Neural cell (in vitro differentiated cells): Measurements from ENCODE around the gene YDJC. TPM values are rescaled to one million over a fixed set of nuclear protein-coding genes. Genes with fewer than 3 reads are reported as not detected.
A peak's percentile ranks its signal among the peaks of the same experiment; 100 is the strongest.

ENCODE experiments used
- H2AFZ ChIP-seq: fragments of 200-600, 300-800 bp; sonication (generic), shearing (Covaris generic); 2 replicates; pipeline ENCODE4 v1.6.0; 2014; ENCODE audit warnings: low read depth, mild to moderate bottlenecking, antibody characterized with exemption, low read length, moderate library complexity
- H3F3A ChIP-seq: fragments of 200-600 bp; shearing (Covaris generic); 2 replicates; pipeline ENCODE4 v1.6.1; 2016; ENCODE audit warnings: mild to moderate bottlenecking, moderate library complexity, mixed read lengths, antibody characterized with exemption, low read length; ENCODE audit not compliant: insufficient read depth, poor library complexity, severe bottlenecking
- H3K27ac ChIP-seq: fragments of 200-600, 300-800 bp; sonication (generic), shearing (Covaris generic); 2 replicates; pipeline ENCODE4 v1.5.1; 2014; ENCODE audit warnings: mild to moderate bottlenecking, low read length, moderate library complexity
- H3K27me3 ChIP-seq: fragments of 300-800, 200-600 bp; sonication (generic), shearing (Covaris generic); 2 replicates; pipeline ENCODE4 v1.6.0; 2014; ENCODE audit warnings: mild to moderate bottlenecking, low read depth, low read length, moderate library complexity; ENCODE audit not compliant: insufficient read depth
- H3K36me3 ChIP-seq: fragments of 300-800, 200-600 bp; sonication (generic), shearing (Covaris generic); 2 replicates; pipeline ENCODE4 v1.5.1; 2014; ENCODE audit warnings: mild to moderate bottlenecking, antibody characterized with exemption, low read length, moderate library complexity; ENCODE audit not compliant: insufficient read depth
- H3K4me2 ChIP-seq: fragments of 300-800, 200-600 bp; sonication (generic), shearing (Covaris generic); 2 replicates; pipeline ENCODE4 v1.6.0; 2014; ENCODE audit warnings: mild to moderate bottlenecking, low read length
- H3K4me3 ChIP-seq: fragments of 300-800, 200-600 bp; sonication (generic), shearing (Covaris generic); 2 replicates; pipeline ENCODE4 v1.5.1; 2014; ENCODE audit warnings: mild to moderate bottlenecking, low read length, moderate library complexity
- H3K79me2 ChIP-seq: fragments of 200-600 bp; shearing (Covaris generic); replicated peaks from 2 replicates; pipeline ENCODE4 v1.6.0; 2014; ENCODE audit warnings: mild to moderate bottlenecking, low read length, moderate library complexity; ENCODE audit not compliant: insufficient read depth
- H3K9ac ChIP-seq: fragments of 300-800, 200-600 bp; sonication (generic), shearing (Covaris generic); 2 replicates; pipeline ENCODE4 v1.6.1; 2016; ENCODE audit warnings: mild to moderate bottlenecking, low read length, mixed read lengths
- H3K9me2 ChIP-seq: fragments of 200-600 bp; shearing (Covaris generic); 2 replicates; pipeline ENCODE4 v1.6.1; 2016; ENCODE audit warnings: mild to moderate bottlenecking, low read length, mixed read lengths; ENCODE audit not compliant: insufficient read depth
- H3K9me3 ChIP-seq: fragments of 200-600, 300-800 bp; sonication (generic), shearing (Covaris generic); 2 replicates; pipeline ENCODE4 v1.6.1; 2016; ENCODE audit warnings: mild to moderate bottlenecking, mixed run types, low read length, moderate library complexity, mixed read lengths
- H4K20me1 ChIP-seq: fragments of 200-600 bp; shearing (Covaris generic); 2 replicates; pipeline ENCODE4 v1.6.1; 2016; ENCODE audit warnings: mild to moderate bottlenecking, mixed run types; ENCODE audit not compliant: insufficient read depth
- EP300 ChIP-seq: fragments of 450-650 bp; conservative IDR thresholded peaks from 2 replicates; pipeline ENCODE4 v1.6.1; 2014; ENCODE audit warnings: antibody characterized with exemption, mild to moderate bottlenecking, moderate library complexity; ENCODE audit not compliant: poor library complexity, severe bottlenecking
- EZH2 ChIP-seq: fragments of 200-600, 300-800 bp; shearing (Covaris generic), sonication (generic); IDR thresholded peaks from 2 replicates; pipeline ENCODE4 v1.6.1; 2014; ENCODE audit warnings: antibody characterized with exemption, low read length, borderline replicate concordance, mild to moderate bottlenecking; ENCODE audit not compliant: insufficient read depth, poor library complexity, severe bottlenecking
- MXI1 ChIP-seq: fragments of 450-650 bp; conservative IDR thresholded peaks from 2 replicates; pipeline ENCODE4 v1.6.1; 2014; ENCODE audit warnings: antibody characterized with exemption, mild to moderate bottlenecking; ENCODE audit not compliant: poor library complexity, severe bottlenecking
- POLR2AphosphoS5 ChIP-seq: IDR thresholded peaks from 2 replicates; pipeline ENCODE4 v1.6.1; 2012
- RAD21 ChIP-seq: fragments of 450-650 bp; conservative IDR thresholded peaks from 2 replicates; pipeline ENCODE4 v1.6.1; 2014; ENCODE audit warnings: antibody characterized with exemption, mild to moderate bottlenecking, moderate library complexity
- SMC3 ChIP-seq: fragments of 450-650 bp; conservative IDR thresholded peaks from 2 replicates; pipeline ENCODE4 v1.6.1; 2014; ENCODE audit warnings: antibody characterized with exemption, mild to moderate bottlenecking, moderate library complexity; ENCODE audit not compliant: poor library complexity
- TAF1 ChIP-seq: IDR thresholded peaks from 2 replicates; pipeline ENCODE4 v1.6.1; 2012; ENCODE audit warnings: low read depth
- polyA minus RNA-seq: library from RNA; depleted of rRNA, polyadenylated mRNA; stranded (reverse); fragments of >200 nt; gene quantifications from 2 replicates; pipeline ENCODE4 v1.2.3, GENCODE V29; 2014
- polyA plus RNA-seq: library from polyadenylated mRNA; depleted of rRNA; stranded (reverse); fragments of >200 nt; gene quantifications from 2 replicates; pipeline ENCODE4 v1.2.3, GENCODE V29; 2014
- TF ChIP-seq, protein P1 (sequence below): IDR thresholded peaks from 2 replicates; pipeline ENCODE4 v1.6.1; 2012; ENCODE audit warnings: borderline replicate concordance
- TF ChIP-seq, protein P2 (sequence below): fragments of 450-650 bp; IDR thresholded peaks from 2 replicates; pipeline ENCODE4 v1.5.1; 2014; ENCODE audit warnings: antibody characterized with exemption, mild to moderate bottlenecking, moderate library complexity; ENCODE audit not compliant: poor library complexity, severe bottlenecking

Gene YDJC, protein sequence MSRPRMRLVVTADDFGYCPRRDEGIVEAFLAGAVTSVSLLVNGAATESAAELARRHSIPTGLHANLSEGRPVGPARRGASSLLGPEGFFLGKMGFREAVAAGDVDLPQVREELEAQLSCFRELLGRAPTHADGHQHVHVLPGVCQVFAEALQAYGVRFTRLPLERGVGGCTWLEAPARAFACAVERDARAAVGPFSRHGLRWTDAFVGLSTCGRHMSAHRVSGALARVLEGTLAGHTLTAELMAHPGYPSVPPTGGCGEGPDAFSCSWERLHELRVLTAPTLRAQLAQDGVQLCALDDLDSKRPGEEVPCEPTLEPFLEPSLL
- polyA plus RNA-seq (20.0 and 27.6 TPM in 2 replicates), polyA minus RNA-seq (10.9 and 11.2 TPM in 2 replicates)

GRCh38 chr22:21629255-21630149, at the start of gene YDJC:
YDJC (minus strand) TSS chr22:21630022; CDS start chr22:21630014, 8 bp downstream.
- Histone ChIP-seq H3K9me2 (no peaks in the 10 kb centered on the region), H2AFZ (peak within 1 kb of the TSS; percentile 85), H3K4me2 (no peak within 1 kb of the TSS), H3K27ac (peak within 1 kb of the TSS; percentile 79), H3K9me3 (no peaks in the 10 kb centered on the region), H3K79me2 (no peaks in the 10 kb centered on the region), H3K4me3 (peak within 1 kb of the TSS; percentile 79), H3F3A (no peaks in the 10 kb centered on the region), H3K9ac (peak within 1 kb of the TSS; percentile 71), H3K36me3 (no peaks in the 10 kb centered on the region), H3K27me3 (no peaks in the 10 kb centered on the region), H4K20me1 (no peaks in the 10 kb centered on the region)
- TF ChIP-seq MXI1, result peak; percentile 95
- TF ChIP-seq SMC3, result peak; percentile 69
- TF ChIP-seq EZH2, result no peak
- TF ChIP-seq RAD21, result peak; percentile 31
- TF ChIP-seq, protein P1, sequence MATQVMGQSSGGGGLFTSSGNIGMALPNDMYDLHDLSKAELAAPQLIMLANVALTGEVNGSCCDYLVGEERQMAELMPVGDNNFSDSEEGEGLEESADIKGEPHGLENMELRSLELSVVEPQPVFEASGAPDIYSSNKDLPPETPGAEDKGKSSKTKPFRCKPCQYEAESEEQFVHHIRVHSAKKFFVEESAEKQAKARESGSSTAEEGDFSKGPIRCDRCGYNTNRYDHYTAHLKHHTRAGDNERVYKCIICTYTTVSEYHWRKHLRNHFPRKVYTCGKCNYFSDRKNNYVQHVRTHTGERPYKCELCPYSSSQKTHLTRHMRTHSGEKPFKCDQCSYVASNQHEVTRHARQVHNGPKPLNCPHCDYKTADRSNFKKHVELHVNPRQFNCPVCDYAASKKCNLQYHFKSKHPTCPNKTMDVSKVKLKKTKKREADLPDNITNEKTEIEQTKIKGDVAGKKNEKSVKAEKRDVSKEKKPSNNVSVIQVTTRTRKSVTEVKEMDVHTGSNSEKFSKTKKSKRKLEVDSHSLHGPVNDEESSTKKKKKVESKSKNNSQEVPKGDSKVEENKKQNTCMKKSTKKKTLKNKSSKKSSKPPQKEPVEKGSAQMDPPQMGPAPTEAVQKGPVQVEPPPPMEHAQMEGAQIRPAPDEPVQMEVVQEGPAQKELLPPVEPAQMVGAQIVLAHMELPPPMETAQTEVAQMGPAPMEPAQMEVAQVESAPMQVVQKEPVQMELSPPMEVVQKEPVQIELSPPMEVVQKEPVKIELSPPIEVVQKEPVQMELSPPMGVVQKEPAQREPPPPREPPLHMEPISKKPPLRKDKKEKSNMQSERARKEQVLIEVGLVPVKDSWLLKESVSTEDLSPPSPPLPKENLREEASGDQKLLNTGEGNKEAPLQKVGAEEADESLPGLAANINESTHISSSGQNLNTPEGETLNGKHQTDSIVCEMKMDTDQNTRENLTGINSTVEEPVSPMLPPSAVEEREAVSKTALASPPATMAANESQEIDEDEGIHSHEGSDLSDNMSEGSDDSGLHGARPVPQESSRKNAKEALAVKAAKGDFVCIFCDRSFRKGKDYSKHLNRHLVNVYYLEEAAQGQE, result peak; percentile 56
- TF ChIP-seq, protein P2, sequence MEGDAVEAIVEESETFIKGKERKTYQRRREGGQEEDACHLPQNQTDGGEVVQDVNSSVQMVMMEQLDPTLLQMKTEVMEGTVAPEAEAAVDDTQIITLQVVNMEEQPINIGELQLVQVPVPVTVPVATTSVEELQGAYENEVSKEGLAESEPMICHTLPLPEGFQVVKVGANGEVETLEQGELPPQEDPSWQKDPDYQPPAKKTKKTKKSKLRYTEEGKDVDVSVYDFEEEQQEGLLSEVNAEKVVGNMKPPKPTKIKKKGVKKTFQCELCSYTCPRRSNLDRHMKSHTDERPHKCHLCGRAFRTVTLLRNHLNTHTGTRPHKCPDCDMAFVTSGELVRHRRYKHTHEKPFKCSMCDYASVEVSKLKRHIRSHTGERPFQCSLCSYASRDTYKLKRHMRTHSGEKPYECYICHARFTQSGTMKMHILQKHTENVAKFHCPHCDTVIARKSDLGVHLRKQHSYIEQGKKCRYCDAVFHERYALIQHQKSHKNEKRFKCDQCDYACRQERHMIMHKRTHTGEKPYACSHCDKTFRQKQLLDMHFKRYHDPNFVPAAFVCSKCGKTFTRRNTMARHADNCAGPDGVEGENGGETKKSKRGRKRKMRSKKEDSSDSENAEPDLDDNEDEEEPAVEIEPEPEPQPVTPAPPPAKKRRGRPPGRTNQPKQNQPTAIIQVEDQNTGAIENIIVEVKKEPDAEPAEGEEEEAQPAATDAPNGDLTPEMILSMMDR, result peak; percentile 87
- TF ChIP-seq TAF1, result peak; percentile 82
- TF ChIP-seq EP300, result no peak
- TF ChIP-seq POLR2AphosphoS5, result peak; percentile 79

GRCh38 chr22:21679383-21679782, 49.6 kb upstream of the YDJC start:
- no peaks in the 10 kb centered on the region for H3K27me3 ChIP-seq
- no peaks in the 10 kb centered on the region for H3K36me3 ChIP-seq
- no peak overlapping the region for H3K4me3 ChIP-seq
- H3K27ac ChIP-seq, result no peak overlapping the region
- no peak overlapping the region for H3K4me2 ChIP-seq
- H2AFZ ChIP-seq, result no peak overlapping the region
- H3K9me2 ChIP-seq, result no peaks in the 10 kb centered on the region
- no peaks in the 10 kb centered on the region for H3K79me2 ChIP-seq
- TF ChIP-seq, protein P2, result no peak
- no peak for TF ChIP-seq MXI1
- TF ChIP-seq RAD21, result no peak
- TF ChIP-seq, protein P1, result no peak
- TF ChIP-seq POLR2AphosphoS5, result no peak
- no peak for TF ChIP-seq EP300
- TF ChIP-seq EZH2, result no peak
- TF ChIP-seq SMC3, result no peak
- no peak for TF ChIP-seq TAF1
- H3K9me3 ChIP-seq, result no peaks in the 10 kb centered on the region
- H3F3A ChIP-seq, result no peaks in the 10 kb centered on the region
- H4K20me1 ChIP-seq, result no peaks in the 10 kb centered on the region
- no peak overlapping the region for H3K9ac ChIP-seq
